ENCODE measurements around the gene AVPI1. TPM values are rescaled to one million over a fixed set of nuclear protein-coding genes. Genes with fewer than 3 reads are reported as not detected.

AVPI1 gene, protein sequence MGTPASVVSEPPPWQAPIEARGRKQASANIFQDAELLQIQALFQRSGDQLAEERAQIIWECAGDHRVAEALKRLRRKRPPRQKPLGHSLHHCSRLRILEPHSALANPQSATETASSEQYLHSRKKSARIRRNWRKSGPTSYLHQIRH
- 0.77 TPM for polyA plus RNA-seq (2012; ENCODE audit: low read depth, missing spikeins)

- peak; percentile 88 for DNase-seq (ENCODE audit: insufficient read length, low spot score)
- TF ChIP-seq TAF1 (IDR thresholded peaks at IDR 0.05; ENCODE audit: low read depth, low read length) (no peak), SPI1 (IDR thresholded peaks at IDR 0.05; ENCODE audit: low read depth, low read length) (0 out of 2 replicates have a peak, but pooled peaks have one; percentile 6), POLR2A (IDR thresholded peaks at IDR 0.05; ENCODE audit: low read depth, low read length) (peak; percentile 37; the same call in 1 of the 2 replicates), PAX5 (IDR thresholded peaks at IDR 0.05; ENCODE audit: insufficient read depth, low read length, severe bottlenecking) (no peak), POU2F2 (IDR thresholded peaks at IDR 0.05; ENCODE audit: low read depth, low read length) (0 out of 2 replicates have a peak, but pooled peaks have one; percentile 37), POLR2AphosphoS5 (IDR thresholded peaks at IDR 0.05; ENCODE audit: low read depth, low read length) (no peak)
- peak; percentile 94 for FAIRE-seq
These were observed at the start of gene AVPI1 for GRCh38 chr10:97686962-97687784. Gene AVPI1, minus strand, starts transcription at chr10:97687241. Its CDS starts 7,336 bp downstream, at chr10:97679905.

- DNase-seq (ENCODE audit: insufficient read length, low spot score) (no peak), FAIRE-seq (no peak)
- TF ChIP-seq POLR2AphosphoS5 (IDR thresholded peaks at IDR 0.05; ENCODE audit: low read depth, low read length) (no peak), POLR2A (IDR thresholded peaks at IDR 0.05; ENCODE audit: low read depth, low read length) (no peak), POU2F2 (IDR thresholded peaks at IDR 0.05; ENCODE audit: low read depth, low read length) (no peak), TAF1 (IDR thresholded peaks at IDR 0.05; ENCODE audit: low read depth, low read length) (no peak), SPI1 (IDR thresholded peaks at IDR 0.05; ENCODE audit: low read depth, low read length) (no peak), PAX5 (IDR thresholded peaks at IDR 0.05; ENCODE audit: insufficient read depth, low read length, severe bottlenecking) (no peak)
These were observed 49.4 kb upstream of the AVPI1 start for GRCh38 chr10:97736403-97736901.

DNA sequence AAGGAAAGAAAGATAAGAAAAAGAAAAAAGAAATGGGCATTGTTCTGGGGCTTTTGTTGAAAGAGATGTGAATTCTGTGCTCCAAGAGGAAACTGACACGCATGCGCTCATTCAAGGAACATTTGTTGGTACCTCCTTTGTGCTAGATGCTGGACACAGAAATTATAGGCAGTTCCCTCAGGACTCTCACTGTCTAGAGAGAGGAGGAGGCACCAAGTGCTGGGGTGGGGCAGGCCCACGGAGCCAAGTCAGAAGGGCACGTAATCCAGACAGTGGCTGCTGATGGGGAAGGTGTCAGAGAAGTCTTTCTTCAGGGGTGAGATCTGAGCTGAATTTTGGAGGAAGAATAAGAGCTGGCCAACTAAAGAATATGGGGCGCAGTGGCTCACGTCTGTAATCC lies 47.0 kb upstream of the AVPI1 start:
- no peak for FAIRE-seq
- TF ChIP-seq TAF1 (IDR thresholded peaks at IDR 0.05; ENCODE audit: low read depth, low read length) (no peak), SPI1 (IDR thresholded peaks at IDR 0.05; ENCODE audit: low read depth, low read length) (no peak), POLR2AphosphoS5 (IDR thresholded peaks at IDR 0.05; ENCODE audit: low read depth, low read length) (no peak), POU2F2 (IDR thresholded peaks at IDR 0.05; ENCODE audit: low read depth, low read length) (no peak), POLR2A (IDR thresholded peaks at IDR 0.05; ENCODE audit: low read depth, low read length) (no peak), PAX5 (IDR thresholded peaks at IDR 0.05; ENCODE audit: insufficient read depth, low read length, severe bottlenecking) (no peak)

DNA sequence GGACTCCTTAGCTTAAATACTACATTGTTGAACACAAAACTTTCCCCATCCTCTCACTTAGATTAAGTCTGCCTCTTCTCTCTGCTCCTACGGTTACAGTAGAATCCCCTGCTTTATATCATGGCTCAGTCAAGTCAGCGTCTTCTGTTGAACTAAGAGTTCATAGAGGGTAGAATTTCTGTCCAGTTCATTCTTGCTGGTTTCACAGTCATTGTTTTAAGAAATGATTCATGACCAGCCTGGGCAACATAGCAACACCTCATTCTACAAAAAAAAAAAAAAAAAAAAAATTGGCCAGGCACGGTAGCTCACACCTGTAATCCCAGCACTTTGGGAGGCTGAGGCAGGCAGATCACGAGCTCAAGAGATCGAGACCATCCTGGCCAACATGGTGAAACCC lies 46.2 kb upstream of the AVPI1 start:
- FAIRE-seq (no peak), DNase-seq (ENCODE audit: insufficient read length, low spot score) (no peak)
- TF ChIP-seq POU2F2 (IDR thresholded peaks at IDR 0.05; ENCODE audit: low read depth, low read length), result no peak
- TF ChIP-seq POLR2A (IDR thresholded peaks at IDR 0.05; ENCODE audit: low read depth, low read length), result no peak
- TF ChIP-seq PAX5 (IDR thresholded peaks at IDR 0.05; ENCODE audit: insufficient read depth, low read length, severe bottlenecking), result no peak

More for the DNA sequence above, 47.0 kb upstream of the AVPI1 start:
- DNase-seq (ENCODE audit: insufficient read length, low spot score), result no peak

DNA sequence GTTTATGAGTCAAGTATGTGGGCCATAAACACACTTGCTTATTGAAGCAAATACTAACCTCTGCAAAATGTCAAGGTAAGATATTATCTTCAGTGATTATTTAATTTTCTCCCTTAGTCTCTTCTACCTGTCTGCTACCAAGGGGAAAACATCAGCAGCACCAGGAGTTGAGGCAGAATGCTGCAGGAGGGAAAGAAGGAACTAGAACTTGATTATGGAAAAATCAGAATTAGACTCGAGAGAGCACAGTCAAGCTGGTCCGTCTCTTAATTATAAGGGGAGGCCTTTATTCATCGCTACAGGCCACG lies 45.0 kb upstream of the AVPI1 start:
- DNase-seq (ENCODE audit: insufficient read length, low spot score) (no peak), FAIRE-seq (no peak)
- TF ChIP-seq TAF1 (IDR thresholded peaks at IDR 0.05; ENCODE audit: low read depth, low read length) (no peak), PAX5 (IDR thresholded peaks at IDR 0.05; ENCODE audit: insufficient read depth, low read length, severe bottlenecking) (no peak), POLR2A (IDR thresholded peaks at IDR 0.05; ENCODE audit: low read depth, low read length) (no peak), SPI1 (IDR thresholded peaks at IDR 0.05; ENCODE audit: low read depth, low read length) (no peak), POLR2AphosphoS5 (IDR thresholded peaks at IDR 0.05; ENCODE audit: low read depth, low read length) (no peak), POU2F2 (IDR thresholded peaks at IDR 0.05; ENCODE audit: low read depth, low read length) (no peak)

GRCh38 chr10:97731346-97732051 lies 44.5 kb upstream of the AVPI1 start:
- TF ChIP-seq PAX5 (IDR thresholded peaks at IDR 0.05; ENCODE audit: insufficient read depth, low read length, severe bottlenecking) (no peak), POLR2AphosphoS5 (IDR thresholded peaks at IDR 0.05; ENCODE audit: low read depth, low read length) (no peak), POLR2A (IDR thresholded peaks at IDR 0.05; ENCODE audit: low read depth, low read length) (no peak), POU2F2 (IDR thresholded peaks at IDR 0.05; ENCODE audit: low read depth, low read length) (no peak), SPI1 (IDR thresholded peaks at IDR 0.05; ENCODE audit: low read depth, low read length) (no peak), TAF1 (IDR thresholded peaks at IDR 0.05; ENCODE audit: low read depth, low read length) (no peak)
- FAIRE-seq (peak; percentile 81), DNase-seq (ENCODE audit: insufficient read length, low spot score) (no peak)

DNA sequence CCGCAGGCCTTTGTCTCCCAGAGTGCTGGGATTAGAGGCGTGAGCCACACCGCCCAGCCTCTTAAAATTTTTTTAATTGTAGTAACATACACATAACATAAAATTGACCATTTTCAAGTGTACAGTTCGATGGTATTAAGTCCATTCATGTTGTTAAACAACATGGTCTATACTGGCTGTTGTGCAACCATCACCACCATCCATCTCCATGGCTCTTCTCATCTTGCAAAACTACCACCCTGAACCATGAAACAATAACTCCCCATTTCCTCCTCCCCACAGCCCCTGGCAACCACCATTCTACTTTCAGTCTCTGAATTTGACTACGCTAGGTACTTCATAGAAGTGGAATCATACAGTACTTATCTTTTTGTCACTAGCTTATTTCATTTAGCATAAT lies 42.0 kb upstream of the AVPI1 start:
- TF ChIP-seq POU2F2 (IDR thresholded peaks at IDR 0.05; ENCODE audit: low read depth, low read length), result no peak
- TF ChIP-seq TAF1 (IDR thresholded peaks at IDR 0.05; ENCODE audit: low read depth, low read length), result no peak
- TF ChIP-seq POLR2AphosphoS5 (IDR thresholded peaks at IDR 0.05; ENCODE audit: low read depth, low read length), result no peak
- TF ChIP-seq SPI1 (IDR thresholded peaks at IDR 0.05; ENCODE audit: low read depth, low read length), result no peak
- TF ChIP-seq PAX5 (IDR thresholded peaks at IDR 0.05; ENCODE audit: insufficient read depth, low read length, severe bottlenecking), result no peak
- TF ChIP-seq POLR2A (IDR thresholded peaks at IDR 0.05; ENCODE audit: low read depth, low read length), result no peak
- DNase-seq (ENCODE audit: insufficient read length, low spot score) (no peak), FAIRE-seq (no peak)

DNA sequence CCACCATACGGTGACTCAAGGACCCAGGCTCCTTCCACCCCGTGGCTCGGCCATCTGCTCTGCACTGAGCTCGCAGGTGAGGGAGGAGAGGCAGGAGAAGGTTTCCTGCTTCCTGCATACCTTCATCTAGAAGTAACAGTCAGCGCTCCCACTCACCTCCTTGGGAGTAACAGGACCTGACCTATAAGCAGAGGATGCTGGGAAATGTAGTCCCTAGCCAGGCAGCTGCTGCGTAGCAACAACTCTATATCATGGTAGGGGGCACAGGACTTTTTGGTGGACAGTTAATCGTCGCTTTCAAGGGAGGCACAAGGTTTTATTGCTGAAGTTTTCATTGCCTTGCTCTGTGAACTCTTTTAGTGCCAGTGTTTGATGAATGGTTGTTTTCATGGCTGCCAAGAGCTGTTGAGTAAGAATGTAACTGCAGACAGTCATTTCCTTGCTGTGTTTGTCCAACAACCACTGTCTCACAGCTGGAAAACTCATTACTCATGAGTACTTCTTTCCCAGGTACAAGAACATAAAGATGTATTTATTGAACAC lies 39.7 kb upstream of the AVPI1 start:
- peak; percentile 52 for FAIRE-seq
- TF ChIP-seq POU2F2 (IDR thresholded peaks at IDR 0.05; ENCODE audit: low read depth, low read length), result no peak
- no peak for TF ChIP-seq SPI1 (IDR thresholded peaks at IDR 0.05; ENCODE audit: low read depth, low read length)
- TF ChIP-seq POLR2A (IDR thresholded peaks at IDR 0.05; ENCODE audit: low read depth, low read length), result no peak
- TF ChIP-seq PAX5 (IDR thresholded peaks at IDR 0.05; ENCODE audit: insufficient read depth, low read length, severe bottlenecking), result no peak
- no peak for TF ChIP-seq POLR2AphosphoS5 (IDR thresholded peaks at IDR 0.05; ENCODE audit: low read depth, low read length)
- TF ChIP-seq TAF1 (IDR thresholded peaks at IDR 0.05; ENCODE audit: low read depth, low read length), result no peak
- DNase-seq (ENCODE audit: insufficient read length, low spot score), result no peak
